Caco-2 (cell line): ENCODE results near the gene RGS18. TPM values are rescaled to one million over a fixed set of nuclear protein-coding genes. Genes with fewer than 3 reads are reported as not detected.

Experiments
- BruUV-seq: library from RNA; stranded (reverse); fragments of 400-500 nt; replicated peaks from 2 replicates; lab custom pipeline; 2021; lab: Mats Ljungman, UMichigan
- CTCF ChIA-PET: fragments of 300-600 bp; sonication (Branson Sonifier 250); formaldehyde crosslinking; loops from one replicate; lab custom pipeline; 2022; ENCODE audit warnings: antibody characterized with exemption; lab: Charles Lee
- POLR2A ChIA-PET: fragments of 300-600 bp; sonication (Branson Sonifier 250); formaldehyde crosslinking; loops from one replicate; lab custom pipeline; 2022; ENCODE audit warnings: antibody characterized with exemption; lab: Charles Lee
- DNase-seq, 2 experiments: peaks; one replicate each; pipeline versions ENCODE4 v3.0.0 to v3.0.0-alpha.2; 2020 to 2022
- H3K27me3 ChIP-seq: replicated peaks from 2 replicates; pipeline ENCODE4 v1.6.0; 2011; ENCODE audit warnings: low read length; ENCODE audit not compliant: control insufficient read depth, insufficient read depth
- H3K36me3 ChIP-seq: 2 replicates; pipeline ENCODE4 v1.5.1; 2011; ENCODE audit warnings: low read length; ENCODE audit not compliant: control insufficient read depth, insufficient read depth
- H3K4me1 ChIP-seq: fragments of 250-450 bp; sonication (Bioruptor Pico); 2 replicates; pipeline ENCODE4 v1.5.1; 2020; ENCODE audit warnings: mild to moderate bottlenecking
- H3K4me3 ChIP-seq: 2 replicates; pipeline ENCODE4 v1.5.1; 2011; ENCODE audit warnings: low read depth, mild to moderate bottlenecking, control low read depth, low read length
- H3K9me3 ChIP-seq: fragments of 250-450 bp; sonication (Bioruptor Pico); 2 replicates; pipeline ENCODE4 v1.5.1; 2020; ENCODE audit warnings: mild to moderate bottlenecking, moderate library complexity
- H3K27ac Mint-ChIP-seq: one replicate; pipeline ENCODE4 v1.8.0; 2022; ENCODE audit warnings: mixed read lengths; ENCODE audit not compliant: unreplicated experiment
- H3K27me3 Mint-ChIP-seq: one replicate; pipeline ENCODE4 v1.8.0; 2022; ENCODE audit warnings: mixed read lengths; ENCODE audit not compliant: insufficient read depth, unreplicated experiment
- H3K36me3 Mint-ChIP-seq: one replicate; pipeline ENCODE4 v1.8.0; 2022; ENCODE audit warnings: mild to moderate bottlenecking, mixed read lengths; ENCODE audit not compliant: insufficient read depth, unreplicated experiment
- H3K4me1 Mint-ChIP-seq: one replicate; pipeline ENCODE4 v1.8.0; 2022; ENCODE audit warnings: low read depth, mixed read lengths; ENCODE audit not compliant: unreplicated experiment
- H3K4me3 Mint-ChIP-seq: one replicate; pipeline ENCODE4 v1.8.0; 2022; ENCODE audit warnings: mild to moderate bottlenecking, moderate library complexity, mixed read lengths; ENCODE audit not compliant: unreplicated experiment
- H3K9me3 Mint-ChIP-seq: one replicate; pipeline ENCODE4 v1.8.0; 2022; ENCODE audit warnings: mixed read lengths; ENCODE audit not compliant: unreplicated experiment
- intact Hi-C: fragments of 100-400 bp; cut with micrococcal nuclease; formaldehyde crosslinking; loops from one replicate; pipeline ENCODE4 v1.10.0; 2022; ENCODE audit not compliant: unreplicated experiment
- total RNA-seq: library from RNA; stranded (reverse); gene quantifications from 2 replicates; pipeline ENCODE4 v1.2.3, GENCODE V29; 2022
- TF ChIP-seq, protein P1 (sequence below), 2 experiments: fragments of 200-600 bp in 1 of 2; IDR thresholded peaks; 1 replicate in 1 of 2; 2 replicates in 1 of 2; pipeline versions ENCODE4 v1.5.1 to v1.8.0; 2011 to 2022; ENCODE audit warnings: antibody characterized with exemption in 1 of 2, control low read depth in 1 of 2, inconsistent platforms in 1 of 2, low read depth in 1 of 2, low read length in 1 of 2, mild to moderate bottlenecking in 1 of 2, moderate library complexity in 1 of 2; ENCODE audit not compliant: insufficient read depth in 1 of 2, severe bottlenecking in 1 of 2, unreplicated experiment in 1 of 2

RGS18 gene
- total RNA-seq, 1 experiment from 2014 or later, result not detected

DNA sequence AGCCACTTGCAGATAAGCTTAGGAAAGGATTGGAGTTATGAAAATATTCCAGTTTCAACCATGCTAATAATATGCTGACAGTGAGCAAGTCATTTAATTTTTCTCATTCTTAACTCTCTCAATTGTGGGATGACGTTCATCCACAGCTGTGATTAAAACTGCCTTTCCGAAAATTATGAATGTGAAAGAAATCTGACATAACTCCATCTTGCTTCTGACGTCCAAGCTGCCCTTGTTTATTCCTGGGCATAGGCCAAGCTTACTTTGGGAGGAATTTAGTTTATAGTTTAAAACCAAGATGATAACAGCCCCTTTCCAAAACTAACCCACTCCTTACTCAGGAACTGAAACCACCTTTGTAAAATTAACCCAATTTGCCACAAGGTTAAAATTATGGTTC is 11.0 kb upstream of the RGS18 start:
- BruUV-seq, result no TSS peak
- H3K4me1 ChIP-seq, result no peaks in the 10 kb centered on the region
- Mint-ChIP-seq H3K36me3 (no peaks in the 10 kb centered on the region), H3K27me3 (no peaks in the 10 kb centered on the region), H3K27ac (no peak overlapping the region), H3K4me3 (no peak overlapping the region), H3K4me1 (peaks cover under 1% of the 10 kb centered on the region), H3K9me3 (no peaks in the 10 kb centered on the region)
- no peaks in the 10 kb centered on the region for H3K27me3 ChIP-seq
- no peaks in the 10 kb centered on the region for H3K9me3 ChIP-seq
- intact Hi-C loops, result no loop called here
- no peak overlapping the region for H3K4me3 ChIP-seq
- ChIA-PET POLR2A (no interaction called here), CTCF (no interaction called here)
- H3K36me3 ChIP-seq, result no peaks in the 10 kb centered on the region
- TF ChIP-seq, protein P1, sequence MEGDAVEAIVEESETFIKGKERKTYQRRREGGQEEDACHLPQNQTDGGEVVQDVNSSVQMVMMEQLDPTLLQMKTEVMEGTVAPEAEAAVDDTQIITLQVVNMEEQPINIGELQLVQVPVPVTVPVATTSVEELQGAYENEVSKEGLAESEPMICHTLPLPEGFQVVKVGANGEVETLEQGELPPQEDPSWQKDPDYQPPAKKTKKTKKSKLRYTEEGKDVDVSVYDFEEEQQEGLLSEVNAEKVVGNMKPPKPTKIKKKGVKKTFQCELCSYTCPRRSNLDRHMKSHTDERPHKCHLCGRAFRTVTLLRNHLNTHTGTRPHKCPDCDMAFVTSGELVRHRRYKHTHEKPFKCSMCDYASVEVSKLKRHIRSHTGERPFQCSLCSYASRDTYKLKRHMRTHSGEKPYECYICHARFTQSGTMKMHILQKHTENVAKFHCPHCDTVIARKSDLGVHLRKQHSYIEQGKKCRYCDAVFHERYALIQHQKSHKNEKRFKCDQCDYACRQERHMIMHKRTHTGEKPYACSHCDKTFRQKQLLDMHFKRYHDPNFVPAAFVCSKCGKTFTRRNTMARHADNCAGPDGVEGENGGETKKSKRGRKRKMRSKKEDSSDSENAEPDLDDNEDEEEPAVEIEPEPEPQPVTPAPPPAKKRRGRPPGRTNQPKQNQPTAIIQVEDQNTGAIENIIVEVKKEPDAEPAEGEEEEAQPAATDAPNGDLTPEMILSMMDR (IDR thresholded peaks at IDR 0.05; ENCODE audit: insufficient read depth in 1 of 2, low read depth in 1 of 2, low read length in 1 of 2, severe bottlenecking in 1 of 2, unreplicated experiment in 1 of 2), result no peak
- DNase-seq, result no peak

DNA sequence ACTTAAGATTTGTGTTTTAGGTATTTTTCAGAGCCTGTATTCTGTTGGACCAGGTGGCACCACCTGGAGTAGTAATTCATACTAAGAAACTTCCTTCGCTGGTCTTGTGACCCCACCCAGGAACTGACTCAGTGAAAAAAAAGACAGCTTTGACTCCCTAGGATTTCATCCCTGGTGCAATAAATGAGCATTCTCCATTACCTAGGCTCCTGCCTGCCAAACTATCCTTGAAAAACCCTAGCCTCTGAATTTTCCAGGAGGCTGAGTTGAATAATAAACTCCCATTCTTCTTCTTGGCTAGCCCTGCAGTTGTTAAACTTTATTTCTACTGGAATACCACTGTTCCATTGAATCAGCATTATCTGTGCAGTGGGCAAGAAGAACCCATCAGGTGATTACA is 10.6 kb upstream of the RGS18 start:
- BruUV-seq, result no TSS peak
- Mint-ChIP-seq H3K9me3 (no peaks in the 10 kb centered on the region), H3K27me3 (no peaks in the 10 kb centered on the region), H3K4me3 (no peak overlapping the region), H3K36me3 (no peaks in the 10 kb centered on the region), H3K4me1 (peaks cover 5% of the 10 kb centered on the region), H3K27ac (no peak overlapping the region)
- no peak for DNase-seq
- no peaks in the 10 kb centered on the region; the same call in 1 of the 2 replicates for H3K4me1 ChIP-seq
- intact Hi-C loops, result no loop called here
- H3K4me3 ChIP-seq, result no peak overlapping the region
- no peaks in the 10 kb centered on the region for H3K36me3 ChIP-seq
- POLR2A ChIA-PET, result no interaction called here
- CTCF ChIA-PET, result no interaction called here
- H3K9me3 ChIP-seq, result no peaks in the 10 kb centered on the region
- no peaks in the 10 kb centered on the region for H3K27me3 ChIP-seq
- TF ChIP-seq, protein P1 (IDR thresholded peaks at IDR 0.05; ENCODE audit: insufficient read depth in 1 of 2, low read depth in 1 of 2, low read length in 1 of 2, severe bottlenecking in 1 of 2, unreplicated experiment in 1 of 2), result no peak

DNA sequence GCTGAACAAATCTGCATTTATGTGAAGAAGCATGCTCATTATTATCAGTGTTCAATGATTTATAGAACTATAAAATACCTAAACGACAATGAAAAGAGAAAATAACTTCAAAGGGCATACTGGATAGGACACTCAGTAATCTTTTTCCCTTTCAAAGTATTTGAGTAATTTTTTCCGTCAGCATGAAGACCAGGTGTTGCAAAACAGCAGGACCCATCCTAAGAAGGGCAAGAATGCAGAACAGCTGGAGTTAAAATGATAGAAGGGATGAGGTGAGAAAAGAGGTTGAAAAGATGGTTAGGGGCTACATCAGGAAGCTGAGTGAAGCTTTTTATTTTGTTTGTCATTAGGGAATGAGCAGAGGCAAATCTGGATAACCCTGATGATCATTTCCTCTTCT is 7.1 kb upstream of the RGS18 start:
- H3K4me3 Mint-ChIP-seq, result no peak overlapping the region
- CTCF ChIA-PET, result no interaction called here
- no peaks in the 10 kb centered on the region for H3K36me3 Mint-ChIP-seq
- DNase-seq, result peak in 1 of 2 experiments; percentile 6
- Histone ChIP-seq H3K4me1 (no peaks in the 10 kb centered on the region; the same call in 1 of the 2 replicates), H3K27me3 (no peaks in the 10 kb centered on the region), H3K36me3 (no peaks in the 10 kb centered on the region), H3K9me3 (no peaks in the 10 kb centered on the region; the same call in 1 of the 2 replicates), H3K4me3 (no peak overlapping the region)
- H3K9me3 Mint-ChIP-seq, result no peaks in the 10 kb centered on the region
- BruUV-seq, result no TSS peak
- POLR2A ChIA-PET, result no interaction called here
- intact Hi-C loops, result no loop called here
- TF ChIP-seq, protein P1 (IDR thresholded peaks at IDR 0.05; ENCODE audit: insufficient read depth in 1 of 2, low read depth in 1 of 2, low read length in 1 of 2, severe bottlenecking in 1 of 2, unreplicated experiment in 1 of 2), result no peak
- no peak overlapping the region for H3K27ac Mint-ChIP-seq
- no peaks in the 10 kb centered on the region for H3K27me3 Mint-ChIP-seq
- H3K4me1 Mint-ChIP-seq, result peaks cover 6% of the 10 kb centered on the region
